HTR-8/SVneo (cell line): ENCODE results near the gene PES1.
"Not testable (repeated sequence)": the region's sequence is repeated elsewhere in the genome, so short reads cannot be mapped to it uniquely, and the experiment has no call there.

Experiments
- DNase-seq: peaks from one replicate; pipeline ENCODE4 v3.0.0; 2011; ENCODE audit warnings: low spot score, mixed read lengths; ENCODE audit not compliant: insufficient read length
- FAIRE-seq: peaks from 2 replicates; lab custom pipeline; 2011; peaks lifted over from hg19 to GRCh38; lab: Jason Lieb, UNC

The PES1 gene

DNA sequence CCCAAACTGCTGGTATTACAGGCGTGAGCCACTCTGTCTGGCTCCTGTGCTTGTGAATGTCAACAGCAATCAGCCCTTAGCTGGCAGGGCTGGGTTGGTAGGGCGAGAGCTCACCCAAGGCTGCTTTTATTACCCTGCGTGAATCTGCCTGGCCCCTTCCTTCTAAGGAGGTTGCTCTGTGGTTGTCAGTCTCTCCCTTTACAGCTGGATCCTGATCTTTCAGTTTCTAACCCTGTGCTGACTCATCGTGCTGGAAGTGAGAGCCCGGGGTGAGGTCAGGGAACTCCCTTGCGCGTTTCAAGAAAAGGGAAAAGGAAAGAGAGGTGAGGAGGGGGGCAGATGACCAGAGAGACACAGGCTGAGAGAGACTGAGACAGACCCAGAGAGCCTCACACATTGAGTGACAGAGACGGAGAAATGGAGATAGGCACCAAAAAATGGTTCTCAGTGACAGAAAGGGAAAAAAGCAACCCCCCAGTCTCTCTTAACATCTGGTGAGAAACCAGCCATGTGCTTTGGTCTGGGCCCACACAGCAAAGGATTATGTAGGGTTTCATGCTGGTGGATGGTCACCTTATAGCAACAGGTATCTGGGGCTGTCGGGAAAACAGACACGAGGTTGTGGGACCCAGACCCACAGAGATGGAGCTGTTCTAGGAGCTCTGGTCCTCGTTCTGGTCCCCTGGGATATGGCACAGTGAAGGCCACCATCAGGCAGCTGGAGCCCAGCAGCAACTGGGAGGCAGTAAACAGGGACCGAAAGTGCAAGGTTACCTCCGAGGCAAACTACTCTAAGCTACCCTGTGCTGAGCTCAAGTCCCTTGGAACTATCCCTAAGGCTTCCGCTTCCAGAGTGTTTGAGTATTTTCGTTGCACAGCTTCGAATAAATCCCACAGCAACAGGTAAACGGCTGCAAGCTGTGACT lies 17.8 kb upstream of the PES1 start:
- FAIRE-seq (no peak), DNase-seq (peak; percentile 83)

DNA sequence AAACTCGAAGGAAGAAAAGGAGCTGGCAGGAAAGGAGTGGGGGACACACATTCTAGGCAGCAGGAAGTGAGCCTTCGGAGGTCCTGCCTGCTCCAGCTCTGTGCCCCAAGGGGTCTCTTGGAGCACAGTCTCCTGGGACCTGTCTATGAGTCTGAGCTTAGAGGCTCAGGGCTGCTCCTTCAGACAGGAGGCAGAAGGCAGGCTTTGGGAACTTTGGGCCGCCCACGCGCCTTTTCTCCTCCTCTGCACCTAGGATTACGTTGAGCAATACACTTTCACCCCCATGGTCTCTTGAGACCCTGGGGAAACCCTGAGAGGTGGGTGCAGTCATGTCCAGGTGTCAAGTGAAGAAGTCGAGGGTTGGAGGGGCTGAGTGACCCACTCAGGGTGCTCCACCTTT lies 16.2 kb upstream of the PES1 start:
- FAIRE-seq (no peak), DNase-seq (no peak)

DNA sequence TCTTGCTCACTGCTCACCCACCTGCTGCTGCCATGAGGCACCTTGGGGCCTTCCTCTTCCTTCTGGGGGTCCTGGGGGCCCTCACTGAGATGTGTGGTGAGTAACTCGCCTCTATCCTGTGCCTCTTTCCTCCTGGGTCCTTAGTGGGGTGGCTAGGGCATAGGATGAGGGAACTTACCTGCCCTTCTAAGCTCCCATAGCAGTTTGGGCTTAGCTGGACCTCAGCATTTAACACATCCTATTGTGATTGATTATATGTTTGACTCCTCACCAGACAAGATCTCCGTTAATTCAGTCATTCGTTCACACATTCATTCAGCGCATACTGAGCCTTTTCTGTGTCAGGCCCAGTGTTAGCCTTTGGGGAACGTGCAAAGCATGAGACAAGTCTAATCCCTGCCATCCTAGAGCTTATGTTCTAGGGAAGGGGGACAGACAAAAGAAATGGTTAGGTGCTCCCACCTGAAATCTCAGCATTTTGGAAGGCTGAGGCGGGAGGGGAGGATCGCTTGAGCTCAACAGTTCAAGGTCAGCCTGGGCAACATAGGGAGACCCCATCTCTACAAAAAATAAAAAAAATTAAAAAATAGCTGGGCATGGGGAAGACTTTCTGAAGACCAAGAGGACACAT lies 15.7 kb upstream of the PES1 start:
- no peak for DNase-seq

DNA sequence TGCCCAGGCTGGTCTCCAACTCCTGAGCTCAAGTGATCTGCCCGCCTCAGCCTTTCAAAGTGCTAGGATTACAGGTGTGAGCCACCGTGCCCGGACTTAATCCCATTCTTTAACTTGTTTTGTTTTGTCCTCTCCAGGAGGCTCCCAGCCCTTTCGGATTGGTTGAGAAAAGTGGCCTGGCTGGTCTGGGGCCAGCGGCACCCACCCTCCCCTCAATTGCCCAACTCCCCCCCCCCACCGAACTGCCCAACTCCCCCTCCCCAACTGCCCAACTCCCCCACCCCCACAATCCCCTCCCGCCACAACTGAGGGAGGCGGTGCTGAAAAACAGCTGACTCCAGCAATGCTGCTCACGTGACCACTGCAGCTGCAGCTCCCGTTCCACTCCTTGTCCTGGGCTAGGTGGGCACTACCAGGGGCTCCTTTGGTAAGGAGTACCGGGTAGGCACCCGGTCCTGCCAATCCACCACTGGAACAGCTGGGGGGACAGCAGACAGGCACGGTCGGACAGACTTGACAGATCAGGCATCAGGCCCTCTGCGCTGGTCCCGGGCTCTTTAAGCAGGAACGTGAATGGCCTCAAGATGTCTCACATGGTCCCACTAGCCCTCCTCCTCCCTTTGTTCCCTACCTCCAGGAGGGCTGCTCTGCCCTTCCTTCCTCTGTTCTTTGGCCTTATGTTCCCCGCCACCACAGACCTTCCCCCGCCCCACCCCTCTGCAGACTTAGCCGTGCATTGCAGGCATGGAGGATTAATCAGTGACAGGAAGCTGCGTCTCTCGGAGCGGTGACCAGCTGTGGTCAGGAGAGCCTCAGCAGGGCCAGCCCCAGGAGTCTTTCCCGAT lies 15.0 kb upstream of the PES1 start, which contains the start of gene TCN2:
Gene TCN2, plus strand, starts transcription at position 720 of the 845 bp plus-strand sequence. CDS start 158 bp downstream, outside the sequence.
- peak; percentile 48 for DNase-seq
- FAIRE-seq: no peak

More for the DNA sequence above, 15.7 kb upstream of the PES1 start:
- FAIRE-seq: no peak

DNA sequence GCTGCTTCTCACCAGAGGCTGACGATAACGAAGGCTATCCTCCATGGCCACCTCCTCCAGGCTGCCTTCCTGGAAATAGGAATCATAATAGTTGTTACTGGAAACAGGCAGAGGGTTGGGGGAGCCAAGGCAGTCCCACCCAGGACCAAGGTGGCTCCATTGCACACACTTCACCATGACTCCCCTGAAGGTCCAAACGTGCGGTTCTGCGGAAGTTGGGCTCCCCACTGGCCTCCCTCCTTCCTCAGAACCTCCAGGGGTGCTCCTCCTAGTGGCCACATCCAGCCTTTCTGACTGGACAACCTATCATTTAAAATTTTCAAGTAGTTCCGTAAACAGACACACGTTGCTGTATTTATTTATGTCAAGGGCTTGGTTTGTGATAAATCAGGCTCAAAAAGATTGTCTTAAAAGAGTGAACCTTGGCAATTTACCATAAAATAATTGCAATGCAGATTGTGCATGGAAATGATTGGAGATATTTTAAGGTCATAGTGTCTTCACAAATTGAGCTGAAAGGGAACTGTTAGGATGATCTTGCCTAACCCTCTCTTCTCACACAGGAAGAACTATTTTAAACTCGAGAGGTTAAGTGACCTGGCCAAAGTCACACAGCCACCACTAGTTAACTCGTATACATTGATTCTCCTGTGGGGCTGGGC lies 13.9 kb upstream of the PES1 start:
- DNase-seq (peak; percentile 32), FAIRE-seq (no peak)

DNA sequence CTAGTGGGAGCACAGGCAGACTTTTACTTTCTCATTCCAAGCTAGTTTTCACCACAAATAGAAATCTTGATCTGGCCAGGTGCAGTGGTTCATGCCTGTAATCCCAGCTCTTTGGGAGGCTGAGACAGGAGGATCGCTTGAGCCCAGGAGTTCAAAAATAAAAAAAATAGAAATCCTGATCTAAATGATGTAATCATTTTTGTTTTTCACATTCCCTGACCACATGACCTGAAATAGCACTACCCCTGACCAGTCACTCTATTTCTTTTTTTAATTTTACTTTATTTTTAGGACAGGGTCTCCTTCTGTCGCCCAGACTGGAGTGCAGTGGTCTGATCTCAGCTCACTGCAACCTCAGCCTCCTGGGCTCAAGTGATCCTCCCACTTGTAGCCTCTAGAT lies 13.0 kb upstream of the PES1 start:
- FAIRE-seq: no peak
- DNase-seq: no peak

DNA sequence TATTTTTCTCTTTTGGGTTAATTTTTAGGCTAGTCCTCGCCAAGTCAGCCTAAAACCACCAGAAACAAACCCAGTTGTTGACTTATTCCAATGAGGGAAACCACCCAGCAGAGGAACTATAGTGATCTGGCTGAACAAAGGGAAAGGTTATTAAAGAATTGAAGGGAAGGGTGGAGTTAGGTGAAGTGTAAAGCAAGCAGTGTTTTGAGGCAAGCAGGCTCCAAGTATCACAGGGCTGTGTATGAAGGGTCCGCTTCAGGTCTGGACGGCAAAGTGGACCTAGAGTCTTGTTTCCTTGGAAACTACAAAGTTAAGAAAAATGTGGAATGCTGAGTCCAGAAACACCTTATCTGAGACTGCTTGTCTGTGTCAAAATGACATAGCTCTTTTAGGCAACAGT lies 12.1 kb upstream of the PES1 start:
- FAIRE-seq (no peak), DNase-seq (no peak)

DNA sequence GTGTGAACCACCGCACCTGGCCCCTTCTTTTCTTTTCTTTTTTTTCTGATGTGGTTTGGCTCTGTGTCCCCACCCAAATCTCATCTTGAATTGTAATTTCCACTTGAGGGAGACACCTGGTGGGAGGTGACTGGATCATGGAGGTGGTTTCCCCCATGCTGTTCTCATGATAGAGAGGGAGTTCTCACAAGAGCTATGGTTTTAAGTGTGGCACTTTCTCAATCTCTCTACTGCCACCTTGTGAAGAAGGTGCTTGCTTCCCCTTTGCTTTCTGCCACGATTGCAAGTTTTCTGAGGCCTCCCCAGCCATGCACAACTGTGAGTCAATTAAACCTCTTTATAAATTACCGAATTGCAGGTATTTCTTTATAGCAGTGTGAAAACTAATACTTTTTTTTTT lies 10.3 kb upstream of the PES1 start:
- no peak for FAIRE-seq

DNA sequence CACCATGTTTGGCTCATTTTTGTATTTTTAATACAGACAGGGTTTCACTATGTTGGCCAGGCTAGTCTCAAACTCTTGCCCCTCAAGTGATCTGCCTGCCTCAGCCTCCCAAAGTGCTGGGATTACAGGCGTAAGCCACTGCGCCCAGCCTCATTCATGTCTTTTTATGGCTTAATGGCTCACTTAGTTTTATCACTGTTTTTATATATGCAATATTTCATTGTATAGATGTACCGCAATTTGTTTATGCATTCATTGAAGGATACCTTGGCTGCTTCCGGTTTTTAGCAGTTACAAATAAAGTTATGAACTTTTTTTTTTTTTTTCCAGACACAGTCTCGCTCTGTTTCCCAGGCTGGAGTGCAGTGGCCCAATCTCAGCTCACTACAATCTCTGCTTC lies 9.8 kb upstream of the PES1 start:
- DNase-seq: no peak
- FAIRE-seq: no peak

More for the DNA sequence above, 10.3 kb upstream of the PES1 start:
- no peak for DNase-seq

DNA sequence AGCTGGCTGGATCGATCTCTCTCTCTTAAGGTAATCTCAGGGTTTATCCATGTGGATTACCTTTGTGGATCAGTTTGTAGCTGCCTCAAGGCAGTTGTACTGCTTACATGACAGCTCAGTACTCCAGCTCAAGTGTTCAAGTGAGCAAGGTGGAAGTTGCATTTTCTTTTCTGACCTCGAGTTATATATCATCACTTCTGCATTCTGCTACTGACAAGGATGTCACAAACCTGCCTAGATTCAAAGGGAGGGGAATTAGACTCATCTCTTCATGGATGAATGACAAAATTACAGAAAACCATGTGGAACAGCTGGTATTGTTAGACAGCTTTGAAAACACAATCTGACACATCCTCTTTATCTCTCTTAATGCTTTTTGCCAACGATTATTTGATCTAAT lies 9.2 kb upstream of the PES1 start:
- FAIRE-seq (no peak), DNase-seq (no peak)

DNA sequence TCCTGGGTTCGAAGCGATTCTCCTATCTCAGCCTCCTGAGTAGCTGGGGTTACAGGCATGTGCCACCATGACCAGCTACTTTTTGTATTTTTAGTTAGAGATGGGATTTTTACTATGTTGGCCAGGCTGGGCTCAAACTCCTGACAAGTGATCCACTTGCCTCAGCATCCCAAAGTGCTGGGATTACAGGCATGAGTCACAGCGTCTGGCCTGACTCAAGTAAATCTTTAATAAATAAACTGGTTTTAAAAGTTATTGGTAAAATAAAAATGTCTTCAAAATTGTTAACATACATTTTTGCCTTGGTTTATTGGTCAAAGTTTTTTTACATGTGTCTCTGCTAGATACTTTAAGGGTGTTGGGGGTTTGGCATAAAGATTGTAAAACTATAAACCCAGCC lies 7.3 kb upstream of the PES1 start:
- DNase-seq (no peak), FAIRE-seq (no peak)

DNA sequence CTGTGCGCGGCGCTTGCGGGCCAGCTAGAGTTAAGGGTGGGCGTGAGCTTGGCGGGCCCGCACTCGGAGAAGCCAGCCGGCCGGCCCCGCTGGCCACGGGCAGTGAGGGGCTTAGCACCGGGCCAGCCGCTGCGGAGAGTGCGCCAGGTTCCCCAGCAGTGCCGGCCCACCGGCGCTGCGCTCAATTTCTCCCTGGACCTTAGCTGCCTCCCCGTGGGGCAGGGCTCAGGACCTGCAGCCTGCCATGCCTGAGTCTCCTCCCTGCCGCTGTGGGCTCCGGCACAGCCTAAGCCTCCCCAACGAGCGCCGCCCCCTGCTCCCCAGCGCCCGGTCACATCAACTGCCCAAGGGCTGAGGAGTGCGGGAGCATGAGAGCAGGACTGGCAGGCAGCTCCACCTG lies 5.2 kb upstream of the PES1 start:
- no peak for DNase-seq
- FAIRE-seq: no peak

DNA sequence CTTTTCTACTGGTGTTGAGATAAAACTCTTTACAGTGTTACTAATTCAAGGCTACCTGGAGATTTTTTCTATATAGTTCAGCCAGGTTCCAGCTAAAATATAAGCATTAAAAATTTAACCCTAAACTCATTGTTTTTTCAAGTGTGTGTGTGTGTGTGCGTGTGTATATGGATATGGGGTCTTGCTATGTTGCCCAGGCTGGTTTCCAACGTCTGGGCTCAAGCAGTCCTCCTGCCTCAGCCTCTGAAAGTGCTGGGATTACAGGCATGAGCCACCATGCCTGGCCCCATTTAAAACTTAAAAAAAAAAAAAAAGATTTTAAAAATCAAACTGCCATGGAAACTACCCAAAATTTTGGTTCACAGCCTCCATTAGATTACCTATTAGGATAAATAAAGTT lies 4.5 kb upstream of the PES1 start:
- no peak for FAIRE-seq
- DNase-seq: no peak

DNA sequence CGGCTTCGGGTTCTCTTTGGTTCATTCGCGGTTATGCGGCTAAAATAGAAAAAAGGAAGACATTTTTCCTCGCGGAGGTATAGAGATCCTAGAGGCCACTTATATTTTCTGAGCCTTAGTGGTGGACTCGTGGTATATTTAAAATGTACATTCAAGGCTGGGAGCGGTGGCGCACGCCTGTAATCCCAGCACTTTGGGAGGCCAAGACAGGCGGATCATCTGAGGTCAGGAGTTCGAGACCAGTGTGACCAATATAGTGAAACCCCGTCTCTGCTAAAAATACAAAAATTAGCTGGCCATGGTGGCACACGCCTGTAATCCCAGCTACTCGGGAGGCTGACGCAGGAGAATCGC lies 627 bp upstream of the PES1 start:
- not testable (repeated sequence) for FAIRE-seq, DNase-seq

DNA sequence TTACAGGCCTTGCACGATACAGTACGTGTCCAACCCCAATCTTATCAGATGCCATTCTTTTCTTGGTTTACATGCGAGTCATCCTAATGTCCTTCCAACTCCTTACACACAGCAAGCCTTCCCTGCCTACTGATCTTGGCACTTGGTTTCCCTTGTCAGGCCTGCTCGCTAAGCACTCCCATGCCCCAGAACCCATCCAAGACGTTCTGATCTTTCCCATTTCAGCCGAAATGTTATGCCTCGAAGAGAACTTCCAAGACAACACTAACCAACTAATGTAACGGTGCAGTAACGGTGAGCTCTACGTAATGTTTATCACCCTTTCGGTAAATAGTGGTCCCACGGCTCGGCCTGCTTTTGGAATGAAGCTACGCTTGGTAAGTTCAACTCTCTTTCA lies 521 bp downstream of the PES1 start:
- DNase-seq: no peak
- FAIRE-seq: no peak

DNA sequence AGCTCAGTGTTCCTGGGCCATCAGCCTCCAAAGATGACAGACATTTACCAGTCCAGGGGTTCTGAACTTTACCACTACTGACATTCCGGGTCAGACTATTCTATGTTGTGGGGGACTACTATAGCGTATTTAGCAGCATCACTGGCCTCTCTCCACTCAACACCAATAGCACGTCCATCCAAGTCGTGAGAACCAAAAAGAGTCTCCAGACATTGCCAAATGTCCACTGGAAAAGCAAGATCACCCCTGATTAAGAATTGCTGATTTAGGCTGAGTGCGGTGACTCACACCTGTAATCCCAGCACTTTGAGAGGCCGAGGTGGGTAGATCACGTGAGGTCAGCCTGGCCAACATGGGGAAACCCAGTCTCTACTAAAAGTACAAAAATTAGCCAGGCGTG lies 5.3 kb downstream of the PES1 start:
- no peak for DNase-seq
- no peak for FAIRE-seq

DNA sequence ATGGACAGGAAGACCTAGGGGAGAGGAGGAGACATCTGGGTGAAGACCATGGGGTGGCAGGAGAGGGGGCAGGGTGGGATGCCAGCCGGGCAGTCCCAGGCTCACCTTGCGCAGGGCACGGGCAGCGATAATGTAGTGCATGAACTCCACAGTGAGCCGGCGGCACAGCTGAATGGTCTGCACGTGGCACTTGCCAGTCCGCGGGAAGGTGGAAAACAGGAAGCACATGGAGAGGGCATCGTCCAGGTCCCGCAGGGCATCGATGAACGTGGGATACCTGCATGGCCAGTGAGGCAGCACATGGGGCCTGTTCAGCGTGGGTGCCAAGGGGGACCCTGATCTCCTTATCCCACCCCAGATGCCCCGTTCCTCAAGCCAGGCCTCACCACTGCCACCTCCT lies 7.3 kb downstream of the PES1 start:
- FAIRE-seq: no peak

DNA sequence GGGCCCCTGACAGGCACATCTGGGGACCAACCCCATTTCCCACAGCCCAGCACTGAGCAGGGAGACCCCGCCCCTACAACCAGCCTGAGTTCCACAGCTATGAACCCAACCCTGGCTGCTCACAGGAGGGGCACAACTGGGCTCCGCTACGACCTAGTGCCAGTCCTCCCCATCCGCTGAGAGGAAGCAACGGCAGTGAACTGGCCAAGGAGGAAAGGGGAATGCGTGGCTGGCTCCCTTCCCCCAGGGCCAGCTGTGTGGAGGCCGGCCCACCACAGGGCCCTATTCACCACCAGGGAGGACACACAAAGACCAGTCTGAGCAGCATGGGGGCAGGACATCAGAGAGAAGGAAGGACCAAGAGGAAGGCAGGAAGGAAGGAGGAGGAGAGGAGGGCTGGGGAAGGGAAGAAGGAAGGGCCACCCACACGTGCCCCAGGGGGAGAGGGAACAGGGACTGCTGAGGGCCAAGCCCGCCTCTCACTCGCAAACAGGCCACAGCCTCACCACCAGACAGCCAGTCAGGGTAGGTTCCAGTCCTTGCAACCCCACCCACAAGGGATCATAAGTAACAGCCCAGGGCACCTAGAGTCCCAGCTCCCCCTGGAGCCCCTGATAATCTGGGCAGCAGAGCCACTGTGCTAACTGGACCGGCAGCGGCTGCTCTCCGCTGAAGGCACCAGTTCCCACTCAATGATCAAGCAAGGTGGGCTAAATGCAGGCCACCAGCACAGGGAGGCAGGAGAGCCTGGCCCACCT lies 8.7 kb downstream of the PES1 start:
- no peak for DNase-seq
- no peak for FAIRE-seq

More for the DNA sequence above, 7.3 kb downstream of the PES1 start:
- DNase-seq: no peak

DNA sequence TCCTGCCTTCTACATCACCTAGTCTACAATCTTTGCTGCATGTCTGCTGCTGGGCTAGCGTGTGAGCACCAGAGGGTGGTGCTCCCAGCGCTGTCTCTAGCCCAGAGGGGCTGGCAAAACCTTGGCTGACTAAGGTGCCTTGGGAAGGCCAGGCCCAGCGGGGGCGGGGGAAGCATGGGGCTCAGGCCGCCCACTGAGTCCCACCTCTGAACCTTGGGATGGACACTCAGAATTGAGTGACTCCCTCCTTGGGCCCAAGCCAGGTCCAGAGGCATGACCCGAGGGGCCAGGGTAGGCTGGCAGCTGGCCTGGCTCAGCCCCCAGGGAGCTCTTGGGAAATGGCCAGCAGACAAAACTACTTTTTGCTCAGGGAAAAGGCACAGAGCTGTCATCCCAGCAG lies 9.7 kb downstream of the PES1 start:
- FAIRE-seq: no peak
- no peak for DNase-seq

DNA sequence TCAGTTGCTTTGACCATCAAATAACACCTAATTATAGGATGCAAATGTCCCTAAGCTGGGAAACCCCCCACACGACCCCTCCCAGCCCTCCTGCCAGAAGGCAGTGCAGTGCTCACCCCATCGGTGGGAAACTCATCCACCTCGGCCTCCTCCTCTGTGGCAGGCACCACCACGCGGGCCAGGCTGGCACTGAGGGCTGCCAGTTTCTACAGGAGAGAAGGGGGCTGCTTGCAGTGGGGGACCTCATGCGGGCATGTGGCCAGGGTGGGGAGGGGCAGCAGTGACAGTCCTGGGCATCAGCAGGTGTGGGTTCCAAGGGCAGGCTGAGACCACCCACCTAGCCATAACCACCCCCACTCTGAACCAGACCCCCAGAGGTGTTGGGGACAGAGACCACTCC lies 10.8 kb downstream of the PES1 start:
- FAIRE-seq (no peak), DNase-seq (no peak)
